GM06990 (cell line): ENCODE data around the gene ASTE1.

Source experiments
- DNase-seq: peaks from one replicate; pipeline ENCODE4 v3.0.0-alpha.2; 2011; ENCODE audit not compliant: insufficient read length; ENCODE audit errors: extremely low read depth
- H3K27me3 ChIP-seq: replicated peaks from 2 replicates; pipeline ENCODE4 v1.6.0; 2011; ENCODE audit warnings: low read length; ENCODE audit not compliant: control insufficient read depth, insufficient read depth
- H3K36me3 ChIP-seq: 2 replicates; pipeline ENCODE4 v1.5.1; 2011; ENCODE audit warnings: low read length; ENCODE audit not compliant: control insufficient read depth, insufficient read depth
- H3K4me3 ChIP-seq: replicated peaks from 2 replicates; pipeline ENCODE4 v1.5.1; 2011; ENCODE audit warnings: low read depth, mild to moderate bottlenecking, control low read depth, low read length
- CTCF ChIP-seq: IDR thresholded peaks from 2 replicates; pipeline ENCODE4 v1.5.1; 2011; ENCODE audit warnings: low read length, control low read depth, mild to moderate bottlenecking, inconsistent platforms; ENCODE audit not compliant: insufficient read depth, poor library complexity, severe bottlenecking

ASTE1 gene

GRCh38 chr3:130963878-130964277 lies 62.7 kb downstream of the ASTE1 start:
- no peak overlapping the region for H3K4me3 ChIP-seq
- H3K27me3 ChIP-seq = no peaks in the 10 kb centered on the region
- no peak for TF ChIP-seq CTCF
- peaks cover 3% of the 10 kb centered on the region for H3K36me3 ChIP-seq
- DNase-seq = no peak
